Transverse colon (tissue), 4 donors: ENCODE data around the gene BCAS4. TPM values are rescaled to one million over a fixed set of nuclear protein-coding genes. Genes with fewer than 3 reads are reported as not detected.

Experiments
- DNase-seq: peaks from one replicate; pipeline ENCODE4 v3.0.0-alpha.2; 2019
- H3K27ac ChIP-seq, 4 donors: fragments of 200-600 bp; sonication (generic); 2 replicates each; pipeline ENCODE4 v1.5.1; 2016 to 2018; ENCODE audit warnings: inconsistent platforms in 4 of 4
- H3K27me3 ChIP-seq: fragments of 200-600 bp; sonication (generic); 2 replicates; pipeline ENCODE4 v1.5.1; 2017; ENCODE audit warnings: inconsistent platforms
- H3K36me3 ChIP-seq, 4 donors: fragments of 200-600 bp; sonication (generic); 2 replicates each; pipeline ENCODE4 v1.5.1; 2017 to 2019; ENCODE audit warnings: inconsistent platforms in 4 of 4
- H3K4me1 ChIP-seq, 4 donors: fragments of 200-600 bp; sonication (generic); 2 replicates each; pipeline ENCODE4 v1.5.1; 2017 to 2020; ENCODE audit warnings: inconsistent platforms in 4 of 4
- H3K4me3 ChIP-seq, 4 donors: fragments of 200-600 bp; sonication (generic); 1 replicate in 1 of 4; 2 replicates in 3 of 4; pipeline versions ENCODE4 v1.5.1 to v1.6.1; 2017 to 2019; ENCODE audit warnings: inconsistent platforms in 4 of 4
- H3K9me3 ChIP-seq, 2 donors: fragments of 200-600 bp; sonication (generic); 2 replicates each; pipeline ENCODE4 v1.5.1; 2017 to 2019; ENCODE audit warnings: inconsistent platforms in 2 of 2
- CTCF ChIP-seq, 5 experiments: fragments of 200-600 bp in 3 of 5; fragments of 450-650 bp in 2 of 5; sonication (generic) in 3 of 5; IDR thresholded peaks; 1 replicate in 2 of 5; 2 replicates in 3 of 5; pipeline ENCODE4 v1.5.1; 2016 to 2017; ENCODE audit warnings: antibody characterized with exemption in 5 of 5, inconsistent platforms in 3 of 5, mild to moderate bottlenecking in 2 of 5, moderate library complexity in 1 of 5
- EP300 ChIP-seq: sonication (generic); formaldehyde crosslinking; IDR thresholded peaks from one replicate; pipeline ENCODE4 v1.6.1; 2017; ENCODE audit warnings: antibody characterized with exemption, low read depth
- POLR2A ChIP-seq: fragments of 450-650 bp; IDR thresholded peaks from one replicate; pipeline ENCODE4 v1.6.1; 2016; ENCODE audit warnings: antibody characterized with exemption, mild to moderate bottlenecking, moderate library complexity
- POLR2AphosphoS5 ChIP-seq, 3 donors: sonication (generic); formaldehyde crosslinking; IDR thresholded peaks; one replicate each; pipeline ENCODE4 v1.6.1; 2016; ENCODE audit warnings: antibody characterized with exemption in 3 of 3
- WGBS, 2 donors: methylation state at CpG; one replicate each; pipeline ENCODE4 v1.1.5; 2018; ENCODE audit warnings: low coverage in 1 of 2; 5-methylcytosine and 5-hydroxymethylcytosine counted together
- in situ Hi-C, 4 donors: fragments of 200-750 bp; cut with MboI; loops; one replicate each; pipeline versions ENCODE4 v1.15.0 to v1.15.1; 2017; ENCODE audit warnings: low sequenced_read_pairs in 3 of 4, low pct_ligation_motif_present in 1 of 4, low pct_unique_long_range_greater_than_20kb in 1 of 4
- intact Hi-C: fragments of 100-400 bp; cut with DNase I; formaldehyde crosslinking; loops from one replicate; pipeline ENCODE4 v1.15.1; 2023; ENCODE audit warnings: low total_unique reads
- total RNA-seq, 4 donors: library from RNA; depleted of rRNA; stranded (reverse); fragments of >200 nt; gene quantifications; one replicate each; pipeline ENCODE4 v1.1.0, GENCODE V29; 2016

The BCAS4 gene
- total RNA-seq, 4 donors from 2014 or later = 3.3 to 16.5 (median 4.0) TPM; not detected in 1

GRCh38 chr20:50919567-50919966 lies 124.7 kb downstream of the BCAS4 start:
- H3K4me3 ChIP-seq = no peak overlapping the region
- 66 to 76% methylated on average over 5 to 6 of the region's 6 CpGs for WGBS, 2 donors
- H3K4me1 ChIP-seq = peaks cover 22 to 93% (median 55%) of the 10 kb centered on the region in 4 donors
- in situ Hi-C loops = no loop called here
- no peaks in the 10 kb centered on the region for H3K36me3 ChIP-seq
- H3K9me3 ChIP-seq = no peaks in the 10 kb centered on the region
- peak overlapping the region in 1 of 4 donors; percentile 14 for H3K27ac ChIP-seq
- intact Hi-C loops = no loop called here
- DNase-seq = peak; percentile 35
- no peak for TF ChIP-seq POLR2A
- TF ChIP-seq EP300 = no peak
- TF ChIP-seq CTCF (IDR thresholded peaks at IDR 0.05) = no peak
- TF ChIP-seq POLR2AphosphoS5 (IDR thresholded peaks at IDR 0.05) = no peak
- H3K27me3 ChIP-seq = no peaks in the 10 kb centered on the region

- H3K27ac ChIP-seq = no peak overlapping the region
- H3K4me1 ChIP-seq = peaks cover 20 to 93% (median 44%) of the 10 kb centered on the region in 4 donors
- TF ChIP-seq CTCF (IDR thresholded peaks at IDR 0.05) = no peak
- no peak for TF ChIP-seq POLR2A
- TF ChIP-seq POLR2AphosphoS5 (IDR thresholded peaks at IDR 0.05) = no peak
- no peak for TF ChIP-seq EP300
- in situ Hi-C loops = no loop called here
- H3K9me3 ChIP-seq = no peaks in the 10 kb centered on the region
- no peak overlapping the region for H3K4me3 ChIP-seq
- H3K36me3 ChIP-seq = no peaks in the 10 kb centered on the region
- intact Hi-C loops = no loop called here
- no peak for DNase-seq
- no peaks in the 10 kb centered on the region for H3K27me3 ChIP-seq
Observed at GRCh38 chr20:50920997-50921396, 126.1 kb downstream of the BCAS4 start.

GRCh38 chr20:50921803-50922501 lies 127.1 kb downstream of the BCAS4 start:
- peak overlapping the region in 1 of 4 donors; percentile 10 for H3K27ac ChIP-seq
- H3K36me3 ChIP-seq = no peaks in the 10 kb centered on the region
- H3K4me1 ChIP-seq = peaks cover 18 to 93% (median 40%) of the 10 kb centered on the region in 4 donors
- TF ChIP-seq CTCF (IDR thresholded peaks at IDR 0.05) (no peak), POLR2A (no peak), POLR2AphosphoS5 (IDR thresholded peaks at IDR 0.05) (no peak), EP300 (no peak)
- no peak for DNase-seq
- in situ Hi-C loops (no loop called here), intact Hi-C loops (no loop called here)
- no peak overlapping the region for H3K4me3 ChIP-seq
- WGBS, 2 donors = 72 to 80% methylated on average over 6 to 8 of the region's 8 CpGs
- no peaks in the 10 kb centered on the region for H3K9me3 ChIP-seq
- H3K27me3 ChIP-seq = no peaks in the 10 kb centered on the region

GRCh38 chr20:50924261-50924920 lies 129.5 kb downstream of the BCAS4 start:
- H3K4me3 ChIP-seq = no peak overlapping the region

More at GRCh38 chr20:50924261-50924920, 129.5 kb downstream of the BCAS4 start:
- no peak for DNase-seq
- peak overlapping the region in 1 of 4 donors; percentile 13 for H3K27ac ChIP-seq
- 57% methylated on average over 2 of the region's 2 CpGs; no CpG with 5 or more reads in 1 of the 2 donors for WGBS, 2 donors
- in situ Hi-C loops = no loop called here
- H3K9me3 ChIP-seq = no peaks in the 10 kb centered on the region
- intact Hi-C loops = no loop called here
- H3K4me1 ChIP-seq = peaks cover 28 to 91% (median 44%) of the 10 kb centered on the region in 4 donors
- peaks cover 0 to 7% (median 3%) of the 10 kb centered on the region in 4 donors for H3K36me3 ChIP-seq
- TF ChIP-seq CTCF (IDR thresholded peaks at IDR 0.05) (no peak), EP300 (no peak), POLR2AphosphoS5 (IDR thresholded peaks at IDR 0.05) (no peak), POLR2A (no peak)
- no peaks in the 10 kb centered on the region for H3K27me3 ChIP-seq
